ENCODE results near the gene CASP10. TPM values are rescaled to one million over a fixed set of nuclear protein-coding genes. Genes with fewer than 3 reads are reported as not detected.

CASP10 gene
- total RNA-seq, 1 donor from 2014 or later = 9.0 TPM

DNA sequence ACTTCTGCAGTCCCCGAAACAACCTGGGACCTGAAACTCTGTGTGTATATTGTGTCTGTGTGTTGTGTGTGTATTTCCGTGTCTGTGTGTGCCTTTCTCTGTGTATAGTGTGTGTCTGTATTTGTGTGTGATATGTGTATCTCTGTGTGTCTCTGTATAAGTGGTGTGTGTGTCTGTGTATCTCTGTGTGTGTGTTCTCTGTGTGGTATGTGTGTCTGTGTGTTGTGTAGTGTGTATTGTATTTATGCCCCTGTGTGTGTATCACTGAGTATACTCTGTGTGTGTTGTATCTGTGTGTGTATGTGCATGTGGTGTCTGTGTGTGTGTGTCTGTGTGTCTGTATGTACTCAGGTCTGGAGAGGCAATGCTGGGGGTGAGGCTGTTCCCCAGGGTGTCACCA, 89.0 kb downstream of the CASP10 start:
- DNase-seq (ENCODE audit: low spot score, unreplicated experiment) = no peak
- Mint-ChIP-seq H3K27ac (no peak overlapping the region), H3K27me3 (no peaks in the 10 kb centered on the region), H3K36me3 (ENCODE audit: insufficient read depth) (no peaks in the 10 kb centered on the region), H3K4me1 (ENCODE audit: low read depth) (no peaks in the 10 kb centered on the region), H3K9me3 (ENCODE audit: low read depth) (no peaks in the 10 kb centered on the region), H3K4me3 (ENCODE audit: low read depth) (no peak overlapping the region)
- TF ChIP-seq, protein P1, sequence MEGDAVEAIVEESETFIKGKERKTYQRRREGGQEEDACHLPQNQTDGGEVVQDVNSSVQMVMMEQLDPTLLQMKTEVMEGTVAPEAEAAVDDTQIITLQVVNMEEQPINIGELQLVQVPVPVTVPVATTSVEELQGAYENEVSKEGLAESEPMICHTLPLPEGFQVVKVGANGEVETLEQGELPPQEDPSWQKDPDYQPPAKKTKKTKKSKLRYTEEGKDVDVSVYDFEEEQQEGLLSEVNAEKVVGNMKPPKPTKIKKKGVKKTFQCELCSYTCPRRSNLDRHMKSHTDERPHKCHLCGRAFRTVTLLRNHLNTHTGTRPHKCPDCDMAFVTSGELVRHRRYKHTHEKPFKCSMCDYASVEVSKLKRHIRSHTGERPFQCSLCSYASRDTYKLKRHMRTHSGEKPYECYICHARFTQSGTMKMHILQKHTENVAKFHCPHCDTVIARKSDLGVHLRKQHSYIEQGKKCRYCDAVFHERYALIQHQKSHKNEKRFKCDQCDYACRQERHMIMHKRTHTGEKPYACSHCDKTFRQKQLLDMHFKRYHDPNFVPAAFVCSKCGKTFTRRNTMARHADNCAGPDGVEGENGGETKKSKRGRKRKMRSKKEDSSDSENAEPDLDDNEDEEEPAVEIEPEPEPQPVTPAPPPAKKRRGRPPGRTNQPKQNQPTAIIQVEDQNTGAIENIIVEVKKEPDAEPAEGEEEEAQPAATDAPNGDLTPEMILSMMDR (IDR thresholded peaks at IDR 0.05; ENCODE audit: unreplicated experiment) = no peak

DNA sequence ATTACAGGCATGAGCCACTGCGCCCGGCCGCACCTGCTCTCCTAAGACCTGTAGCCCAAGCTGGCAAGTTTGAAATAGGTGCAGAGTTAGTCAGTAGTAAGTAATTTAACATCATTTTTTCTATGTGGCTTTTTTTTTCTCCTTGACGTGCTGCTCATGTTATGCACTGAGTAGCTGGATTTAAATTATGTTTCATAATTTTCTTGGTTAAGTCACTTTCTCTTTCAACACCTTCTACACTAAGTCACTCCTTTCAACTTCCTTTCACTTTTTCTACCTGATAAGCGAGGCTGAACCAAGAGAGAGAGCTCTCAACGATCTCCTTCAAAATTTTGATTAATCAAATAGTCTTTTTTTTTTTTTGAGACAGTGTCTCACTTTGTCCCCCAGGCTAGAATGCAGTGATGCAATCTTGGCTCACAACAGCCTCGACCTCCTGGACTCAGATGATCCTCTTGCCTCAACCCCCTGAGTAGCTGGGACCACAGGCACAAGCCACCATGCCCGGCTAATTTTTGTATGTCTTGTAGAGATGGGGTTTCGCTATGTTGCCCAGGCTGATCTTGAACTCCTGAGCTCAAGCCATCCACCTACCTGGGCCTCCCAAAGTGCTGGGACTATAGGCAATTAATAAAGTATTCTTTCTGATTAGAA, 90.5 kb downstream of the CASP10 start:
- DNase-seq (ENCODE audit: low spot score, unreplicated experiment) = no peak
- H3K27me3 Mint-ChIP-seq = no peaks in the 10 kb centered on the region
- no peaks in the 10 kb centered on the region for H3K9me3 Mint-ChIP-seq (ENCODE audit: low read depth)
- no peak overlapping the region for H3K27ac Mint-ChIP-seq
- H3K36me3 Mint-ChIP-seq (ENCODE audit: insufficient read depth) = no peaks in the 10 kb centered on the region
- H3K4me1 Mint-ChIP-seq (ENCODE audit: low read depth) = no peaks in the 10 kb centered on the region
- TF ChIP-seq, protein P1 (IDR thresholded peaks at IDR 0.05; ENCODE audit: unreplicated experiment) = no peak
- H3K4me3 Mint-ChIP-seq (ENCODE audit: low read depth) = no peak overlapping the region

GRCh38 chr2:201275069-201275468, 92.1 kb downstream of the CASP10 start:
- Mint-ChIP-seq H3K4me1 (ENCODE audit: low read depth) (no peaks in the 10 kb centered on the region), H3K36me3 (ENCODE audit: insufficient read depth) (no peaks in the 10 kb centered on the region)
- TF ChIP-seq, protein P1 (IDR thresholded peaks at IDR 0.05; ENCODE audit: unreplicated experiment) = no peak

DNA sequence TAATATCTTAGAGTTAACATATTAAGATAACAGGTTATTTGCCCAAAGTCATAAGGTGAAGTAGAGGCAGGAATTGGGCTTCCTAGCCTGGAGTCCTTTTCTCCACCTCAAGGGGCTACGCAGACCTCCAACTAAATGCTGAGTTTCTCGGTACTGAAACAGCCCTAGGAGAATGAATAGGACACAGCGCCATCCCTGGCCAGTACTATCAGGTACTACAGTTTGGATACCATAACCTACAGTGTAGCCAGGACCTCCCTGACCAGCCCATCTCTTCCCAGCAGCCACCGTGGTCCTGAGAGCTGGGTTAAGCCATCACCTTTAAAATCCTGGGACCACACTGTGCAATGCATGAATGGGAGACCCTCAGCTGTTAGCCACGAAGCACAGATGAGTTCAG, 93.0 kb downstream of the CASP10 start:
- Mint-ChIP-seq H3K4me3 (ENCODE audit: low read depth) (no peak overlapping the region), H3K4me1 (ENCODE audit: low read depth) (no peaks in the 10 kb centered on the region), H3K27ac (no peak overlapping the region), H3K36me3 (ENCODE audit: insufficient read depth) (no peaks in the 10 kb centered on the region), H3K27me3 (no peaks in the 10 kb centered on the region), H3K9me3 (ENCODE audit: low read depth) (no peaks in the 10 kb centered on the region)
- no peak for DNase-seq (ENCODE audit: low spot score, unreplicated experiment)
- TF ChIP-seq, protein P1 (IDR thresholded peaks at IDR 0.05; ENCODE audit: unreplicated experiment) = no peak

More at GRCh38 chr2:201275069-201275468, 92.1 kb downstream of the CASP10 start:
- no peak for DNase-seq (ENCODE audit: low spot score, unreplicated experiment)
- Mint-ChIP-seq H3K27me3 (no peaks in the 10 kb centered on the region), H3K27ac (no peak overlapping the region), H3K9me3 (ENCODE audit: low read depth) (no peaks in the 10 kb centered on the region), H3K4me3 (ENCODE audit: low read depth) (no peak overlapping the region)

DNA sequence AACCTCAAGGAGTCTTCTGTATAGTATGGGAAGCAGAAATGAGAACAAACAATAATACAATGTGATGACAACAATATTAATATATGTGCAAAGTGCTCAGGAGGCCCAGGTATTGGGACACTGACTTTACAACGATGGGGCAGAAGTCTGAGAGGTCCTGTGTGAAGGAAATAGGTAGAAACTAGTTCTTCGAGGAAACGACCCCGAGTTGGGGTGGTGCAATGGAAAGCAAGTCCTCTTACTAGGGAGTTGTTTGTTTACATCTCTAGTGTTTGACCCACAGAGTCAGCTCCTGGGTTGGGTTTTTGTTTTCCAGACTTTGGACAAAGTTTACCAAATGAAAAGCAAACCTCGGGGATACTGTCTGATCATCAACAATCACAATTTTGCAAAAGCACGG, 93.6 kb downstream of the CASP10 start:
- H3K27me3 Mint-ChIP-seq = no peaks in the 10 kb centered on the region
- H3K36me3 Mint-ChIP-seq (ENCODE audit: insufficient read depth) = no peaks in the 10 kb centered on the region
- TF ChIP-seq, protein P1 (IDR thresholded peaks at IDR 0.05; ENCODE audit: unreplicated experiment) = no peak
- no peaks in the 10 kb centered on the region for H3K9me3 Mint-ChIP-seq (ENCODE audit: low read depth)
- no peak overlapping the region for H3K4me3 Mint-ChIP-seq (ENCODE audit: low read depth)
- no peak overlapping the region for H3K27ac Mint-ChIP-seq
- no peak for DNase-seq (ENCODE audit: low spot score, unreplicated experiment)
- no peaks in the 10 kb centered on the region for H3K4me1 Mint-ChIP-seq (ENCODE audit: low read depth)

Other genes with a start within 250 kb of the CASP10 start
- gene ORC2, start 219.5 kb upstream of the CASP10 start, total RNA-seq = 39.5 and 45.3 TPM in 2 replicates
- gene HYCC2, start 111.5 kb upstream of the CASP10 start, total RNA-seq = 23.8 and 25.7 TPM in 2 replicates
- 74.7 and 75.7 TPM in 2 replicates for gene NDUFB3, start 111.1 kb upstream of the CASP10 start, total RNA-seq
- gene CFLAR, start 67.0 kb upstream of the CASP10 start, total RNA-seq = 46.1 and 50.0 TPM in 2 replicates
- 2.8 and 5.0 TPM in 2 replicates for gene CASP8, start 77.4 kb downstream of the CASP10 start, total RNA-seq
- gene FLACC1, start 174.2 kb downstream of the CASP10 start, total RNA-seq = 0.55 and 0.69 TPM in 2 replicates